Measurements from ENCODE around the gene MOCS3. TPM values are rescaled to one million over a fixed set of nuclear protein-coding genes. Genes with fewer than 3 reads are reported as not detected.
"Not testable (repeated sequence)": the region's sequence is repeated elsewhere in the genome, so short reads cannot be mapped to it uniquely, and the experiment has no call there.

Gene MOCS3
- total RNA-seq, 1 donor from 2014 or later: 3.2 TPM

GRCh38 chr20:50975701-50976330, 17.2 kb downstream of the MOCS3 start:
- DNase-seq (ENCODE audit: extremely low spot score in 2 of 2): no peak
- Histone ChIP-seq H3K36me3 (no peaks in the 10 kb centered on the region), H3K9me3 (no peaks in the 10 kb centered on the region), H3K27ac (no peak overlapping the region), H3K4me1 (peaks cover 4% of the 10 kb centered on the region), H3K4me3 (no peak overlapping the region), H3K27me3 (no peaks in the 10 kb centered on the region)
- TF ChIP-seq POLR2AphosphoS5 (IDR thresholded peaks at IDR 0.05; ENCODE audit: insufficient read depth in 1 of 2, low read depth in 1 of 2) (no peak), POLR2A (IDR thresholded peaks at IDR 0.05) (no peak), CTCF (IDR thresholded peaks at IDR 0.05) (no peak)
- intact Hi-C loops (cut with DNase I): no loop called here

- no peaks in the 10 kb centered on the region for H3K9me3 ChIP-seq
- no peak for DNase-seq (ENCODE audit: extremely low spot score in 2 of 2)
- peaks cover 18% of the 10 kb centered on the region for H3K4me1 ChIP-seq
- intact Hi-C loops (cut with DNase I): no loop called here
- H3K27me3 ChIP-seq: no peaks in the 10 kb centered on the region
- H3K36me3 ChIP-seq: no peaks in the 10 kb centered on the region
- no peak overlapping the region for H3K4me3 ChIP-seq
- no peak overlapping the region for H3K27ac ChIP-seq
- no peak for TF ChIP-seq CTCF (IDR thresholded peaks at IDR 0.05)
- no peak for TF ChIP-seq POLR2A (IDR thresholded peaks at IDR 0.05)
- no peak for TF ChIP-seq POLR2AphosphoS5 (IDR thresholded peaks at IDR 0.05; ENCODE audit: insufficient read depth in 1 of 2, low read depth in 1 of 2)
These were observed 18.7 kb downstream of the MOCS3 start for GRCh38 chr20:50977066-50978021.

GRCh38 chr20:50978533-50978932, 19.9 kb downstream of the MOCS3 start:
- DNase-seq (ENCODE audit: extremely low spot score in 2 of 2); H3K27me3 ChIP-seq; H3K36me3 ChIP-seq; H3K9me3 ChIP-seq; intact Hi-C loops (cut with DNase I); H3K27ac ChIP-seq; H3K4me3 ChIP-seq: not testable (repeated sequence)
- peaks cover 18% of the 10 kb centered on the region for H3K4me1 ChIP-seq

GRCh38 chr20:50980071-50980681, 21.6 kb downstream of the MOCS3 start:
- H3K9me3 ChIP-seq: no peaks in the 10 kb centered on the region
- no peak overlapping the region for H3K4me3 ChIP-seq
- H3K4me1 ChIP-seq: peaks cover 18% of the 10 kb centered on the region
- H3K27ac ChIP-seq: peak overlapping the region; percentile 20
- no peaks in the 10 kb centered on the region for H3K36me3 ChIP-seq
- H3K27me3 ChIP-seq: no peaks in the 10 kb centered on the region
- intact Hi-C loops (cut with DNase I): no loop called here
- TF ChIP-seq CTCF (IDR thresholded peaks at IDR 0.05) (no peak), POLR2AphosphoS5 (IDR thresholded peaks at IDR 0.05; ENCODE audit: insufficient read depth in 1 of 2, low read depth in 1 of 2) (peak in 1 of 2 donors; percentile 78), POLR2A (IDR thresholded peaks at IDR 0.05) (no peak)
- no peak for DNase-seq (ENCODE audit: extremely low spot score in 2 of 2)

- intact Hi-C loops (cut with DNase I): no loop called here
- no peaks in the 10 kb centered on the region for H3K27me3 ChIP-seq
- no peak for DNase-seq (ENCODE audit: extremely low spot score in 2 of 2)
These were observed 22.5 kb downstream of the MOCS3 start for GRCh38 chr20:50980851-50981713.

More at GRCh38 chr20:50980851-50981713, 22.5 kb downstream of the MOCS3 start:
- H3K9me3 ChIP-seq: no peaks in the 10 kb centered on the region
- H3K4me3 ChIP-seq: no peak overlapping the region
- H3K27ac ChIP-seq: peak overlapping the region; percentile 20
- TF ChIP-seq CTCF (IDR thresholded peaks at IDR 0.05): peak in 2 of 3 experiments; percentile 36 to 37
- no peak for TF ChIP-seq POLR2AphosphoS5 (IDR thresholded peaks at IDR 0.05; ENCODE audit: insufficient read depth in 1 of 2, low read depth in 1 of 2)
- no peaks in the 10 kb centered on the region for H3K36me3 ChIP-seq
- H3K4me1 ChIP-seq: peaks cover 18% of the 10 kb centered on the region
